Subcutaneous adipose tissue (tissue), 4 donors: ENCODE results near the gene GOLIM4. TPM values are rescaled to one million over a fixed set of nuclear protein-coding genes. Genes with fewer than 3 reads are reported as not detected.

Experiments
- total RNA-seq, 4 donors: library from RNA; depleted of rRNA; stranded (reverse); fragments of >200 nt; gene quantifications; one replicate each; pipeline ENCODE4 v1.1.0, GENCODE V29; 2016
- TF ChIP-seq, protein P1 (sequence below): fragments of 450-650 bp; IDR thresholded peaks from one replicate; pipeline ENCODE4 v1.5.1; 2016; ENCODE audit warnings: low read depth, mild to moderate bottlenecking, control low read depth, antibody characterized with exemption, moderate library complexity

GOLIM4 gene
- total RNA-seq, 4 donors from 2014 or later: 23.0 to 33.9 (median 26.1) TPM

- TF ChIP-seq, protein P1, sequence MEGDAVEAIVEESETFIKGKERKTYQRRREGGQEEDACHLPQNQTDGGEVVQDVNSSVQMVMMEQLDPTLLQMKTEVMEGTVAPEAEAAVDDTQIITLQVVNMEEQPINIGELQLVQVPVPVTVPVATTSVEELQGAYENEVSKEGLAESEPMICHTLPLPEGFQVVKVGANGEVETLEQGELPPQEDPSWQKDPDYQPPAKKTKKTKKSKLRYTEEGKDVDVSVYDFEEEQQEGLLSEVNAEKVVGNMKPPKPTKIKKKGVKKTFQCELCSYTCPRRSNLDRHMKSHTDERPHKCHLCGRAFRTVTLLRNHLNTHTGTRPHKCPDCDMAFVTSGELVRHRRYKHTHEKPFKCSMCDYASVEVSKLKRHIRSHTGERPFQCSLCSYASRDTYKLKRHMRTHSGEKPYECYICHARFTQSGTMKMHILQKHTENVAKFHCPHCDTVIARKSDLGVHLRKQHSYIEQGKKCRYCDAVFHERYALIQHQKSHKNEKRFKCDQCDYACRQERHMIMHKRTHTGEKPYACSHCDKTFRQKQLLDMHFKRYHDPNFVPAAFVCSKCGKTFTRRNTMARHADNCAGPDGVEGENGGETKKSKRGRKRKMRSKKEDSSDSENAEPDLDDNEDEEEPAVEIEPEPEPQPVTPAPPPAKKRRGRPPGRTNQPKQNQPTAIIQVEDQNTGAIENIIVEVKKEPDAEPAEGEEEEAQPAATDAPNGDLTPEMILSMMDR: no peak
Measured at GRCh38 chr3:168080499-168081170, 15.1 kb downstream of the GOLIM4 start.

GRCh38 chr3:168080022-168080421 lies 15.7 kb downstream of the GOLIM4 start:
- TF ChIP-seq, protein P1: no peak

- TF ChIP-seq, protein P1: no peak
Measured at GRCh38 chr3:168077091-168077490, 18.6 kb downstream of the GOLIM4 start.

DNA sequence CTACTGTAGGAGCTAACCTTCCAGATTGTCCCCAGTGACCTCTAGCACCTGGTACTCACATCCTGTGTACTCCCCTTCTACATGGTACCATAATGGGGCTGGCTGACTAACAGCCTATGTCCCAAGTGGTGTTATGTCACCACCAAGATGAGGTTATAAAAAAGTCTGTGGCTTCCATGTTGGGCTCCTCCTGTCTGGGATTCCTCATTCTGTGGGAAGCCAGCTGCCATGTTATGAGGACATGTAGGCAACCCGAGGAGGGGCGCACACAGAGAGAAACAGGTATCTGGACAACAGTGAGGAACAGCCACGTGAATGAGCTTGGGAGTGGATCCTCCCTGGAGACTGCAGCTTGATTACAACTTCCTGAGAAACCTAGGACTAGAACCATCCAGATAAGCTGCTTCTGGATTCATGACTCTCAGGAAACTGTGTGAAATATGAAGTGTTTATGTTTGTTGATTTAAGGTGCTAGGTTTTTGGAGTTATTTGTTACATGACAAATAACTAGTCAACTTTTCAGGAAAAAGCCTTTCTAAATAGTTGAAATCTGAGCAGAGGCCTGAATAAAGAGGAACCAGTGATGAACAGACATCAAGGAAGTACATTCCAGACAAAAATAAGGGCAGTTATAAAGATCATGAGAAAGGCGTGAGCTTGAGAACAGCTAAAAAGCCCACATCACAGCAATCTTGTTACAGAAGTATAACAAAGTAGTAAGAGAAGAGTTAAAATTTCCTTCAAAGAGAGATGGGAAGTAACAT lies 21.7 kb downstream of the GOLIM4 start:
- TF ChIP-seq, protein P1: no peak

DNA sequence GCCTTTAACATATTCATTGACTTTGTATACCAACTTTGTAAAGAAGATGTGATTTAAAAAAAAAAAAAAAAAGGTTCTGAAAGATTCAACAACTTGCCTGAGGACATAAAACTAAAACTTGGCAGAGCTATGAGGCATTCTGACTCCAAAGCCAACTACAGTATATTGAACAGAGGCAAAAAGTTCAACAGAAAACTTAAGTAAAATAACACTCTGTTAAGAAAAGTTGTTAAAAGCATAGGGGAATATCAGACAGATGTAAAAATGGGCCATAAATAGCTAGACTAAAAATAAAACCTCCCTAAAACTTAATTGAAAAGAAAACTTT lies 23.4 kb downstream of the GOLIM4 start:
- TF ChIP-seq, protein P1: no peak

DNA sequence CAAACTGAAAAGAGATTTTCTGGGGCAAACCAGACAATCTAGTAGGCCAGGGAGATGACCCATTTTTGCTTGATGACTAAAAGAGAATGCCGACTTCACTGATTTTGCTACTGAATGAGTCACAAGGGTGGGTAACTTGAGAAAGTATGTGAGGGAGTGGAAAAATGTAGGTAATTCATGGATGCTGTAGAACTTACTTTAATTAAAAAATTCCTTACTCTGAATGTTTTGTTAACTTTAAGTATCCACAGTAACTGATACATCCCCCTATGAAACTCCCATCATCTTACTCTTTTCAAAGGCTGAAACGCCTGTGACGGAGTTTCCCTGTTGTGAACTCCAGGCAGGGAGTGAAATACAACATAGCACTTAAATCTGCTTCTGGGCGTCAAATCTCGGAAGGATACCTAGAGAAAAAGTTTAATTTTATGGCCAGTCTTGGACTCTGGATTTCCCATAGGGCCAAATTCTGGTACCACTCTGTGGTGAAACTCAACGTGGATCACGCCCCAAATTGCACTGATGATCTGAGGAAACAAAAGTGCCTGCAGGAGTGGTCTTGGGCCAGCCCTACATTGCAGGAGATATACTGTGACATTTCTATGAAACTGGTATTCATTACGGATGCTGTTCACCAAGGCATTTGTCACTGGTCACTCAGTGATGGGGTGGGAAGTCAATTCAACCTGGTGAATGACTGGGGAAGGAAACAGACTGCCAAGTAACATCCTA lies 24.0 kb downstream of the GOLIM4 start:
- TF ChIP-seq, protein P1: no peak

GRCh38 chr3:168070919-168071318 lies 24.8 kb downstream of the GOLIM4 start:
- TF ChIP-seq, protein P1: no peak
